KOPT-K1 (cell line): ENCODE data around the gene CD82.
A peak's percentile ranks its signal among the peaks of the same experiment; 100 is the strongest.

ENCODE experiments used
- H3K27ac ChIP-seq: fragments of 200-600 bp; sonication (generic); 2 replicates; pipeline ENCODE4 v1.5.1; 2016; ENCODE audit warnings: antibody characterized with exemption, mild to moderate bottlenecking, low read depth, low read length; ENCODE audit not compliant: poor library complexity, severe bottlenecking
- H3K36me3 ChIP-seq: fragments of 200-600 bp; sonication (generic); 2 replicates; pipeline ENCODE4 v1.5.1; 2017; ENCODE audit warnings: antibody characterized with exemption, mild to moderate bottlenecking, low read length, moderate library complexity; ENCODE audit not compliant: insufficient read depth
- H3K9me3 ChIP-seq: fragments of 200-600 bp; sonication (generic); 2 replicates; pipeline ENCODE4 v1.5.1; 2017; ENCODE audit warnings: antibody characterized with exemption, low read length, mild to moderate bottlenecking; ENCODE audit not compliant: insufficient read depth, poor library complexity, severe bottlenecking

The CD82 gene

GRCh38 chr11:44617671-44618461, 52.4 kb downstream of the CD82 start:
- Histone ChIP-seq H3K9me3 (no peaks in the 10 kb centered on the region), H3K27ac (no peak overlapping the region), H3K36me3 (peaks cover 96% of the 10 kb centered on the region)

- Histone ChIP-seq H3K36me3 (peaks cover 87% of the 10 kb centered on the region), H3K27ac (no peak overlapping the region), H3K9me3 (no peaks in the 10 kb centered on the region)
Measured at GRCh38 chr11:44618561-44619425, 53.3 kb downstream of the CD82 start.

DNA sequence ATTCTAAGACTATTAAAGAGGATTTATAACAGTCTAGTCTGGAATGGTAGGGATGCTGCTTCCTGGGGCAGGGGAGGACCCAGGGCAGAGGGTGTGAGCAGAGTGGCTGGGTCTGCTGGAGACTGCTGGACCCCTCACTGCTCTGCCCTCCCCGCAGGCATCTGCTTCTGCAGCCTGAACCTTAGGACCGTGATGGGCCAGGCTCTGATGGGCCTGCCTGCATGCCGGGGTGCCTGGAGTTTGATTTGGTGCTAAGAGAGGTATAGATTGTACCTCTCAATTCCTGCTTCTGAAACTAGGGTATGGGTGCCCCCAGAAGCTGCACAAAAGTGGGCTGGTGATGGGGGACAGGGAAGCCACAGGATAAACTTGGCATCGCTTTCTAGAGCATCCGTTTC, 54.9 kb downstream of the CD82 start:
- Histone ChIP-seq H3K27ac (no peak overlapping the region), H3K9me3 (no peaks in the 10 kb centered on the region), H3K36me3 (peaks cover 71% of the 10 kb centered on the region)

GRCh38 chr11:44621140-44621681, 55.7 kb downstream of the CD82 start:
- H3K9me3 ChIP-seq = no peaks in the 10 kb centered on the region
- H3K36me3 ChIP-seq = peaks cover 62% of the 10 kb centered on the region
- no peak overlapping the region for H3K27ac ChIP-seq

DNA sequence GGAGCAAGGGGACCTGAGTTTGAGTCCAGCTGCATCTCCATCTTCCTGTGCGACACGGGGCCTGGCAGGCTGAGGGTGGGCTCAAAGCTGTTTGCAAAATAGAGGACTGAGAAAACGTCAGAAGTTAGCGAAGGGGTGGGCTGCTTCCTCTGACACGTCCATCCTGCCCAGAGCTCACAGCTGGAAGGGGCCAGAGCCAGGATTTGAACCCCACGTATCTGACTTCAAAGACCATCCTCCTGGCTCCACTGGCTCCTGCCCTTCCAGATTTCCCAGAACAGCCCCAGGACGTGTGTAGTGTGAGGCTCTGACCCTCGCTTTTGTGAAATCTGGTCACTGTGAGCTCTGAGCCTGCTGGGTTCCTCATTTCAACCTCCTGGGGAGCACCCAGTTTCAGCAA, 56.3 kb downstream of the CD82 start:
- Histone ChIP-seq H3K27ac (no peak overlapping the region), H3K36me3 (peaks cover 57% of the 10 kb centered on the region), H3K9me3 (no peaks in the 10 kb centered on the region)

GRCh38 chr11:44622190-44622650, 56.8 kb downstream of the CD82 start:
- peaks cover 52% of the 10 kb centered on the region for H3K36me3 ChIP-seq
- H3K9me3 ChIP-seq = no peaks in the 10 kb centered on the region
- H3K27ac ChIP-seq = no peak overlapping the region

GRCh38 chr11:44622721-44623258, 57.3 kb downstream of the CD82 start:
- Histone ChIP-seq H3K9me3 (no peaks in the 10 kb centered on the region), H3K27ac (peak overlapping the region; percentile 9), H3K36me3 (peaks cover 47% of the 10 kb centered on the region)

GRCh38 chr11:44623341-44623730, 57.9 kb downstream of the CD82 start:
- peaks cover 41% of the 10 kb centered on the region for H3K36me3 ChIP-seq
- peak overlapping the region; percentile 9 for H3K27ac ChIP-seq
- H3K9me3 ChIP-seq = no peaks in the 10 kb centered on the region

DNA sequence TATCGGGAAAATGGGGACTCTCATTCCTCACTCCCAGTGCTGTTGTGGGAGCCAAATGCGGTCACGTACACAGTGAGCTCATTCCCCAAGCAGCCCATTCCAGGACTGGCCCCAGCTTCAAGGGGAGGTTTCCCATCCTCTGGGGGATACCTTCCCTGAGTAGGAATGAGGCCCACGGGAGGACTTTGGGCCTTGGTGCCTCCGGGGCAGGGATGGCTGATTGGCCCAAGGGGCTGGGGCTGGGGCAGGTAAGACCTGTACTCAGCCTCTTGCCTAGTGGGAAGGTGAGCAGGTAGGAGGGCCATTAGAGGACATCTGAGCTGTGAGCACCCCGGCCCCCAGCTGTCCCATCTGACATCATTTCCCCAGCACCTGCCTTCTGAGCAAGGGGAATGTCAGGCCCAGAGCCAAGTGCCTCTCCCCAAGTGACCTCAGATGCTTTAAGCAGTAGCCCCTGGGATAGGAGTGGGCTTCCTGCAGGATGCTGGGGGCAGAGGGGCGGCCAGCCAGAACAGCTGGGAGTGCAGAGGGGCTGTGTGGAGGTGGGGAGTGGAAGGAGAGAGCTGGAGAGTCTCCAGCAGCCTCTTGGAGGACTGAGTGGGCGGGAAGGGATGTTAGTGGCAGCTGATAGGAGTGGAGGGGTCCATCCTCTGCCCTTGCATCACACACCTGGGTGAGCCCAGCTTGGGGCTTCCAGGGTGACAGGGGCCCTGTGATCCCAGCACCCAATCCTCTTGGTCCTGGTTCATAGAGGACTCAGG, 58.4 kb downstream of the CD82 start:
- peaks cover 35% of the 10 kb centered on the region for H3K36me3 ChIP-seq
- no peak overlapping the region for H3K27ac ChIP-seq
- no peaks in the 10 kb centered on the region for H3K9me3 ChIP-seq

DNA sequence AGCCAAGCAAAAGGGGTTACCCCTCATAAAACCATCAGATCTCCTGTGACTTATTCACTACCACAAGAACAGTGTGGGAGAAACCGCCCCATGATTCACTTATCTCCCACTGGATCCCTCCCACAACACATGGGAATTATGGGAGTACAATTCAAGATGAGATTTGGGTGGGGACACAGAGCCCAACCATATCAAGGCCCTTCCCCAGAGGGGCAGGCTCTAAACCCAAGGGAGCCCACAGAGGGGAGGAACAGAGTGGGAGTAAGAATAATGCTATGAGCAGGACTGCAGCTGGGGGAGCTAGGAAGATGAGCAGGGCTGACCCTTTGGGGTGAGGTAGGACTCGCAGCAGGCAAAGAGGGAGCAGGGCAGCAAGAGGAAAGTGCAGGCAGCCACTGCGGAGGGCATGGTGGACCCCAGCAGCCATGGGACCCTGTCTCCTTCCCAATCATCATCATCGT, 59.3 kb downstream of the CD82 start:
- Histone ChIP-seq H3K36me3 (peaks cover 27% of the 10 kb centered on the region), H3K27ac (no peak overlapping the region), H3K9me3 (no peaks in the 10 kb centered on the region)

- H3K9me3 ChIP-seq = no peaks in the 10 kb centered on the region
- no peak overlapping the region for H3K27ac ChIP-seq
- peaks cover 16% of the 10 kb centered on the region for H3K36me3 ChIP-seq
Measured at GRCh38 chr11:44625759-44626523, 60.5 kb downstream of the CD82 start.

DNA sequence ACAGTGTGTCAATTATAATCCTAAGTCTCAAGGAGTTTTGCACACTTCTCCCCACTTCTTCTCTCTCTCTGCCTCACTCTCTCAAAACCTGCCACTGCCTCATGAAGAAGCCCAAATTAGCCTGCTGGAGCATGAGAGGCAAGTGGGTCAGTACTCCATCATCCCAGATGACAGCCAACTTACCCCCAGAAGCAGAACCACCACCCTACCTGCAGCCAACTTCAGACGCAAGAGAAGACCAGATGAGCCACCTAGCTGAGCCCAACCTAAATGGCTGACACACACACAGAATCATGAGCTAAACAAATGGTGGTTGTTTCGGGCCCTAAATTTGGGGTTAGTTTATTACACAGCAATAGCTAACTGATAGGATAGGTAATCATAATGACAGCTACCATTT, 61.2 kb downstream of the CD82 start:
- no peaks in the 10 kb centered on the region for H3K9me3 ChIP-seq
- H3K27ac ChIP-seq = no peak overlapping the region
- peaks cover 9% of the 10 kb centered on the region; the same call in 1 of the 2 replicates for H3K36me3 ChIP-seq

- H3K9me3 ChIP-seq = no peaks in the 10 kb centered on the region
- no peak overlapping the region for H3K27ac ChIP-seq
- 0 out of 2 replicates have a peak, but pooled peaks cover 2% of the 10 kb centered on the region for H3K36me3 ChIP-seq
Measured at GRCh38 chr11:44627165-44627789, 61.8 kb downstream of the CD82 start.
